GM15510 (cell line): Measurements from ENCODE around the gene CCDC201.

Source experiments
- POLR2A ChIP-seq: IDR thresholded peaks from 3 replicates; pipeline ENCODE4 v1.6.1; 2011; ENCODE audit warnings: borderline replicate concordance; ENCODE audit not compliant: insufficient read length; ENCODE audit errors: extremely low read depth

CCDC201 gene

DNA sequence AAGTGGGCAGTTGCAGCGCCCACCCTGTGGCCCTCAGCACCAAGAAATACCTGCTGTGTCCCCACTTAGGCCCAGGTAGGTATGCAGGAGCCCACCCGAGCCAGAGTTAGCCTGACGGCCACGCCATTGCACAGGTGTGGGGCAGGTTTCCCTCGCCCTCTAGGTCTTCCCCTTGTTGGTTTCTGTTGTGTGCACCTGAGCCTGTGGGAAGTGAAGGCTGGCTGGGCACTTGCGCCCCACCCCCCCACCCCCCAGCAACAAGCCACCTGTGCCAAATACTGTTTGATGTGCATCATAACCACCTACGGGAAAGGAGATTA, at the start of gene CCDC201:
Gene CCDC201 (minus strand): TSS at position 48 of the 320 bp plus-strand sequence. CDS start 75 bp downstream, outside the sequence.
- no peak for TF ChIP-seq POLR2A

GRCh38 chr7:45921699-45922519, 49.0 kb upstream of the CCDC201 start:
- TF ChIP-seq POLR2A: no peak

DNA sequence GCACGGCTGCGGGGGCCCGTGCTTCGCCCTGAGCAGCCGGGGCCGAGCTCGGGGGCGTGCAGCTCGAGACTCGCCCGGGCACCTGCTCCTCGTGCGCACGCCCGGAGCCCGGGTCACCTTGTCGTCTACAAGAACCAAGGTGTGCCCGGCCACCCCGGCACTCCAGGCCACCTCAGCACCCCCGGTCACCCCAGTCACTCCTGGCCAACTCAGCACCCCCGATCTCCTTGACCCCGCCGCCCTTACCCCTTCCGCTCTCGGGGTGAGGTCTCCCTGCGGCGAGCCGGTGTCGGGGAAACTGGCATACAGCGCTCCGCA, 48.5 kb upstream of the CCDC201 start:
- TF ChIP-seq POLR2A: no peak

- no peak for TF ChIP-seq POLR2A
These were observed 47.9 kb upstream of the CCDC201 start, which contains the start of gene IGFBP3 for GRCh38 chr7:45920502-45921380. TSS of gene IGFBP3 (minus strand) at chr7:45921272. CDS start at chr7:45921140, 132 bp downstream.

- no peak for TF ChIP-seq POLR2A
These were observed 47.1 kb upstream of the CCDC201 start for GRCh38 chr7:45919993-45920459.

- no peak for TF ChIP-seq POLR2A
These were observed 46.4 kb upstream of the CCDC201 start for GRCh38 chr7:45919231-45919784.

DNA sequence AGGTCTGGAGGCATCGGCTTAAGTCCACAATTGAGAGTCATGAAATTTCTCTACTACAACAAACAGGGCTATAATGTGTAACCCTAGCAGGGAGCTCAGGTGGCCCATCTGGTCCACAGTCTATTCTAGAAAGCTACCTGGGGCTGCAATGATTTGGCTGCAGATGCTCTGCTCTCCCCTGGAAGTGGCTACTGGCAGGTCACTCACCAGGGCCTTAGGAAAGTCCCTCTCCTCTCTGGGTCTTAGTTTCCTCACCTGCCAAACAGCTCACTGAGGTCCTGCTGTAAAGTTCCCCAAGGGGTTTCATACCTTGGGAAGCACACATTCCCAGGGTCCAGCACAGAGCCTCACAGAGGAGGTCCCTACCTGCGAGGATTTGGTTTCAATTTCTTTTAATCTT, 45.7 kb upstream of the CCDC201 start:
- TF ChIP-seq POLR2A: no peak

GRCh38 chr7:45917658-45918057, 44.8 kb upstream of the CCDC201 start:
- TF ChIP-seq POLR2A: no peak

- no peak for TF ChIP-seq POLR2A
These were observed 44.2 kb upstream of the CCDC201 start for GRCh38 chr7:45917064-45917463.

DNA sequence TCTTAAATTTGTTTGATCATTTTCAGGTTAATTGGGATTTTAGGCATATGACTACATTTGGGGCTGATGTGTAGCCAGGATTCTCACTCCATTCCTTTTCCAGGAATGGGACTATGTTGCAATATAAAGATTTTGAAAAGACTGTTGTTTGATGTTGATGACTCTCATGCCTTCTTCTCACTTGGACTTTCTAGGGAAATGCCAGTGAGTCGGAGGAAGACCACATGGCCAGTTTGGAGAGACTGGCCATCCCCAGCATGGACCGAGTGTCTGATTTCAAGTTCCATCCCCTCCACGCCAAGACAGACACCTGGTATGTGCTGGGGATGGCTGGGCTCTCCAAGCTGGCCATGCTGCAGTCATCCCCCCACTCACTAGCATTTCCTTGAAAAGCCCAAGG, 42.7 kb upstream of the CCDC201 start:
- no peak for TF ChIP-seq POLR2A

GRCh38 chr7:45914911-45915310, 42.0 kb upstream of the CCDC201 start:
- TF ChIP-seq POLR2A: no peak

- no peak for TF ChIP-seq POLR2A
These were observed 40.1 kb upstream of the CCDC201 start for GRCh38 chr7:45912972-45913371.

DNA sequence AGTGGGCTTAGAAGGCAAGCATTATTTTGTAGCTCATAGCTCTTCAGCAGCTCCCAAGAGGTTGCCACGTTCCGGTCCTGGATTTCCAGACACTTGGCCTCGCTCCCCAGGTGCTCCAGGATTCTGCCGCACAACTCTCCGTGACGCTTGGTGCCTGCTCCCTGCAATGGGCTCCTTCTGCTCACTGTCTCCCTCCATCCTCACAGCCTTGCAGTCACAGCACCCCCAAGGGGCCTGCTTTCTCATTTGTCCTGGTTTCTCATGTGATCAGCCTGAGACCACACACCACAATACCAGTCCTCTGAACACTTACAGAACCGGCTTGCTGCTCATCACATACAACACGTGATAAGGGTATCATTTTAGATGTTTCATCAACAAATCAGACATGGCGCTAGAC, 38.4 kb upstream of the CCDC201 start:
- TF ChIP-seq POLR2A: no peak

DNA sequence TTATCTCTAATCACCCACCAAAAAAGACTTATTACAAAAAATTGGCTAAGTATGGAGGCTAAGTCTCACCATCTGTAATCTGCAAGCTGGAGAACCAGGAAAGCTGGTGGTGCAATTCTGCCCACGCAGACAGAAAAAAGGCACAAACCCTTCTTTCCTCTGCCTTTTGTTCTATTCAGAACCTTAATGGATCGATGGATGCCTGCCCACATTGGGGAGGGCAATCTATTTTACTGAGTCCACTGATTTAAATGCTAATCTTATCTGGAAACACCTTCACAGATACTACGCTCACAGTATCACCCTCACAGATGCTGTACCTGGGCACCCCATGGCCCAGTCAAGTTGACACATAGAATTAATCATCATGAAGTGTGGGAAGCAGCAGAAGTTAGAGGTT, 38.0 kb upstream of the CCDC201 start:
- TF ChIP-seq POLR2A: no peak

DNA sequence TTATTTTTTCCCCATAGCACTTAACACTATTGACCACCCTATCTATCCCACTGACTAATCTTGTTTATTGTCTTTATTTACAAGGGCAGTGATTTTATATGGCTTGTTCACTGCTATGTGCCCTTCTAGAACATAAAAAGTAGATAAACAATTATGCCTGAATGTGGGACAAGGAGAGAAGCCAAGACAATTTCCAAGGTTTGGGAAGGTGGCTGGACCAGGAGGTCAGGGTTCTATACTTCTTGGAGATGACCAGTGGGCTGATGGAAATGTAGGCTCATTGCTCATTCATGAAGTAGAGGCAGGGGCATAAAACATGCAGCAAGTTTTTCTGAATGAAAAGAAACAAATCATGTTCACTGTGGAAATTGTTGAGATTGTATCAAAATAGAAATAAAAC, 36.7 kb upstream of the CCDC201 start:
- TF ChIP-seq POLR2A: no peak

- no peak for TF ChIP-seq POLR2A
These were observed 29.9 kb upstream of the CCDC201 start for GRCh38 chr7:45902820-45903219.

DNA sequence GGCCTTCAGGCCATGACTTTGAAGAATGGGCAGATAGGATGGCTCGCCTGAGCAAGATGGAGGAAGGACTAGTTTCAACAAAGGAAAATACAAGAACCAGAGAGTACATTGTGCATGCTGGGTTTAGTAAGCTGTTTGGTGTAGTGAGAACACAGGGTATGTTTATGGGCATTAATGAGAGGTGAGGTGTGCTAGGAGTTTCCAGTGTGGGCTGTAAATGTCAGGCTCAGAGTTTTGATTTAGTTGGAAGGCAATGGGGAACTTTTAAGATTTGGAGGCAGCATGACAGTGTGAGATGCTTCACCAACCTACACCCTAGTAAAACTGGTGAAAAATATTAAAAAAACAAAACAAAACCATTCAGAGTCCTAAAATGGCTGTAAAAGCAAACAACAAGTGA, 28.7 kb upstream of the CCDC201 start:
- TF ChIP-seq POLR2A: no peak

DNA sequence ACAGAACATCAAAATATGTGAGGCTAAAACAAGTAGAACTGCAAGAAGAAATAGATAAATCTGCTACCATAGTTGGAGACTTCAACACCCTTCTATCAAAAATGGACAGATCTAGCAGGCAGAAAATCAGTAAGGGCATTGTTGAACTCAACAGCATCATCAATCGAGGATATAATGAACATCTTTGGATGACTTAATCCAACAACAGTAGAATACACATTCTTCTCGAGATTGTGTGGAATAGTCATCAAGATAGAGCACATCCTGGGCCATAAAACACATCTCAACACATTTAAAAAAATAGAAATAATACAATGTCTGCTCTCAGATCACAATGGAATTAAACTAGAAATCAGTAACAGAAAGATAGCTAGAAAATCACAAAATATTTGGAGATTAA, 25.3 kb upstream of the CCDC201 start:
- no peak for TF ChIP-seq POLR2A
